G401.6 (cell line): ENCODE results near the gene TTC7B.

ENCODE experiments used
- FAIRE-seq: peaks from 2 replicates; lab custom pipeline; 2012; peaks lifted over from hg19 to GRCh38; lab: Jason Lieb, UNC

The TTC7B gene

GRCh38 chr14:90616881-90617280, 199.3 kb downstream of the TTC7B start:
- FAIRE-seq: no peak

GRCh38 chr14:90616313-90616712, 199.9 kb downstream of the TTC7B start:
- no peak for FAIRE-seq

GRCh38 chr14:90615517-90616060, 200.6 kb downstream of the TTC7B start:
- no peak for FAIRE-seq

GRCh38 chr14:90614696-90615516, 201.3 kb downstream of the TTC7B start:
- no peak for FAIRE-seq

- no peak for FAIRE-seq
These were observed 202.2 kb downstream of the TTC7B start for GRCh38 chr14:90613997-90614396.

- no peak for FAIRE-seq
These were observed 202.8 kb downstream of the TTC7B start for GRCh38 chr14:90613453-90613852.

GRCh38 chr14:90612801-90613200, 203.4 kb downstream of the TTC7B start:
- no peak for FAIRE-seq

- no peak for FAIRE-seq
These were observed 204.3 kb downstream of the TTC7B start for GRCh38 chr14:90611936-90612335.

GRCh38 chr14:90611501-90611900, 204.7 kb downstream of the TTC7B start:
- no peak for FAIRE-seq

GRCh38 chr14:90610346-90611040, 205.7 kb downstream of the TTC7B start:
- FAIRE-seq: no peak

GRCh38 chr14:90609376-90609775, 206.9 kb downstream of the TTC7B start:
- no peak for FAIRE-seq

GRCh38 chr14:90608929-90609341, 207.3 kb downstream of the TTC7B start:
- FAIRE-seq: no peak

- no peak for FAIRE-seq
These were observed 207.9 kb downstream of the TTC7B start for GRCh38 chr14:90608281-90608680.

- no peak for FAIRE-seq
These were observed 209.1 kb downstream of the TTC7B start for GRCh38 chr14:90607141-90607540.

GRCh38 chr14:90606434-90606833, 209.8 kb downstream of the TTC7B start:
- no peak for FAIRE-seq

GRCh38 chr14:90605430-90605829, 210.8 kb downstream of the TTC7B start:
- FAIRE-seq: no peak

- no peak for FAIRE-seq
These were observed 211.9 kb downstream of the TTC7B start for GRCh38 chr14:90604356-90604755.

GRCh38 chr14:90603841-90604240, 212.4 kb downstream of the TTC7B start:
- no peak for FAIRE-seq

GRCh38 chr14:90603336-90603735, 212.9 kb downstream of the TTC7B start:
- no peak for FAIRE-seq

GRCh38 chr14:90602088-90602687, 214.0 kb downstream of the TTC7B start:
- no peak for FAIRE-seq

- FAIRE-seq: no peak
These were observed 214.7 kb downstream of the TTC7B start for GRCh38 chr14:90601563-90601962.

GRCh38 chr14:90600619-90601018, 215.6 kb downstream of the TTC7B start:
- FAIRE-seq: no peak
